SKM-1 (cell line): ENCODE results near the gene TMPRSS7.

Source experiments
- DNase-seq: peaks from one replicate; lab custom pipeline; 2025; ENCODE audit not compliant: unreplicated experiment; lab: John Stamatoyannopoulos, UW

TMPRSS7 gene

DNA sequence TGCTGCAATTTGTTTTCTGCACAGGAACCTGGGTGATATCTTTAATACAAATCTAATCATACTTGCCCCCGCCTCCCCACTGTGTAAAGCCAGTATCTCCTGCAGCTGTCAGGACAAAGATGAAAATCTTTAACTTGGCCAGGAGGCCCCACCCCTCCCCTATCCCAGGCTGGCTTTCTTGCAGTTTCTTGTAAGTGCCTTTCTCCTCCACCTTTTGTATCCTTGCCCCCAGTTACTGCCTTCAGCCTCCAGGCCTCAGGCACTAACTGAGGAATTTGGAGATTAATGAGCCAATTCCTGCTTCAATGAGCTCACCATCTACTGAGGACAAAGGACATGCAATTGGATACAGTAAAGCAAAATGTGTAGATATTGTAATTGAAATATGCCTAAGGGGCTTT, 92.0 kb downstream of the TMPRSS7 start:
- no peak for DNase-seq

DNA sequence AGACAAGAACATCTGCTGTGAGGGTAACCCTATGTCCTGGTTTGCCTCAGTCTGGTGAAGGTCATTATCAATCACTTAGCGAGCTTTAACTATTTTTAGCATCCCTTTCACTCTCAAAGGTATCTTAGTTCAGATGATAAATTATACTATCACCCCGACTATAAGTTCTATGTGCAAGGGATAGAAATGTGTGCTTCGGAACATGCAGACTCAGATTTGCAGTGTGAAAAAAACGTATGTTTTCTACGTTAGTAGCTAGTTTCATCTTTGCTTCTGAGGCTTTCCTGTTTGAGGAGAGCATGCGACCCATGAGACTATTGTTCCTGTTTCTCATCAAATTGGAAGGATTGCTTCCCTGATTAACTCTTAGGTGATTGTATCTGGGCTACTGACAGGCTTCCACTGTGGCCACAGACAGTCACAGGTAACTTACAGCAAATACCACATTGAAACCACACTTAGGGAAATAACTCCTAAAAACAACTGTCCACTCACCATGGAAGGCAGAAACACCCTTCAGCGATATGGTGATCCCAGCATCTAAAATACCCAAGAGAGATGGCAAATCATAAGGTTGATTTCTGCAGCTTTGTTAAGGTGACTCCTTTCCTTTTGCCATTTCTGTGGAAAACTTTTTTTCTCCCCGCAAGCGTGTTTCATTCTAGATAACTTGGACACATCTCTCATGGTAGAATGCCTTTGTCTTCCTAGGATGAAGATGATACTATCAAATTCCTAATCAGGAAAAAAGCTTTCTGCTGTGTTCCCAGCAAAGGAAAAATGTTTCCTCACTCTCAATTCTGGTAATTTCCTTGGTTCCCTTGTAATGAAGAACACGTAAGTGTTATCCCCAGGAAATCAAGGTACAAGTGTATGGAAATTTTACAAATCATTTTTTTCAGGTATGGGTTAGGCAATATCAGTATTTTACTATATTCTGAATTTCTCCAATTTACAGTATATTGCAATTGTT, 93.3 kb downstream of the TMPRSS7 start:
- DNase-seq = no peak

DNA sequence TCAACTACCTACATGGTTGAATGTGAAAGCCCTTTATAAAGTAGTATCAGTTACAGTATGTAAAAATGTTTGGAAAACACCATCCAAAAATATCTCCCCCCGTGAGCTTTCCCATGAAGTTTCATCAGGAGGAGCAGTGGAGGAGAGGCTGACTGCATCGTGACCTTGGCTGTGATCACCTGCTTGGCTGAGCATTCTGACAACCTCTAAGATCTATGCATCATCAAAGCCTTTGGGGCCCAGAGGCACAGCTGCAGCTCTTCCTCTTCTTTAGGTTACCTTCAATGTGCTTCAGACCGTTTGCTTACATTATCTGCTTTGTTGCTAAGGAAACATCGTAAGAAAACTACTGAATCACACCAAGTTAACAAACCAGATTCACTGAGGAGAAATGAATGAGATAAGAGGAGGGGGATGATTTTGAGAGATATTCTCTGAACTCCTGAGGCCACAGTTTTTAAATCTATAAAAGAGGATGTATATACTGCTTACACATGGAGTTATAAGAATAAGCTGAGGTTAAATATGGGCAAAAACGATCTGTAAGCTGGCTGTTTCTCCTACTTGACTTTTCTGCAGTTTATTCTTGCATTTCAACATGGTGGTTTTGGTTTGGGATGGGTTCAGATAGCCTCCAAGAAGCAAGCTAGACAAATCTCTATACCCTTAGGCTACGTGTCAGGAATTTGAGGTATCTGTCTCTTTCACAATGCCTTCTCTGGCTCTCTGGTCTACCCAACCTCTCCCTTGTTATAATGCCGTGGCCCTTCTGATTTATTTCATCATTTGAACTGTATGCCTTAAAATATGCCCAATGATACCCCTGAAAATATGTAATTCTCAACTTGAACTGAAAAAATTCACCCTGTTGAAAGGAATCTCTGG, 94.5 kb downstream of the TMPRSS7 start:
- no peak for DNase-seq

DNA sequence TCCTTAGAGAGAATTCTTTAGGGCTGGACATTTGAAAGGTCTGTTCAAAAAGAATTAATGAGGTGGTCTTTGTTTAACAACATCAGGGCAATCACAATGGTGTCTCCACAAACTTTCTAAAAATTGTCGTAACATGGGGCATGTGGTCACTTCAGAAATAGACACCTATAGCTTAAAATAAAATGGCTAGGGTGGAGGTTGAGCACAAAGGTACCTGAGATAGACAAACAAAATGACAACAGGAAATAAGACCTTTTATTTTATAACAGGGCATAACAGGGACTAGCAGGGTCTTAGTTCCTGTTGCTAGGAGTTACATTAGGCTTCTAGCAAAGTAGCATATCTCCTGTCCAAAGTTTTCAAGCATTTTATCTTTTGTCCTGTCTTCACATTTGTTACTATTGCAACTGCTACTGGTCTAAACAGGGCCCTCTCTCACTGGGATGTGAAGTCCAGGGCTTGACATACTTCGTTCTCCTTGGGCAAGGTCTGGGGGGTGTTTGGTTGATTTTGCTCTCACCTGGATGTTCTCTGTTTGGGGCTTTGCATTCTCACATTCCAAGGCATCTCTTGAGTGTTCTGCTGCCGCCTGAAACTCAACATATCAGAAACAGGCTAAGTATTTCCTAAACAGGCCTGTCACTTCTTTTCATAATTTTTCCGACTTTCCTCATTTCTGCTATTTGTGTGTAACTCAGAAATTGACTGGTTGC, 95.5 kb downstream of the TMPRSS7 start:
- DNase-seq = no peak

DNA sequence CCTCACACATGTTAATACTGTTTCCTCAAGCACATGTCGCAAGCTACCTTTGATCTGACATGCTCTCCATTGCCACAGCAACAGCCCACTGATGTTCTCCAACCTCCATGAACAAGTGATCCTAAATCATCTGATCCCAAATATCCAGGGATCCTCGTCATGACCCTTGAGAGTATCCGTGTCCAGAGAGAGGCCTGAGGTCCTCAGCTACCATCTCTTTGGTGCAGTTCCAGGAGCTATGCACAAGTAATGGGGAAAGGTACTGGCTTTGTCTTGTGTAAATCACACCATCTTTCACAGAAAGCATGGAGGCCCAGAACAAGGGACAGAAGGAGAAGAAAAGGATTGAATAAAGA, 96.1 kb downstream of the TMPRSS7 start:
- DNase-seq = no peak
